ENCODE results near the gene RAB20. TPM values are rescaled to one million over a fixed set of nuclear protein-coding genes. Genes with fewer than 3 reads are reported as not detected.

RAB20 gene
- total RNA-seq, 1 experiment from 2014 or later = 10.6 TPM

- H3K4me3 ChIP-seq (replicated peaks in 1 of 2; ENCODE audit: low read depth in 1 of 2, low read length in 2 of 2) = no peak overlapping the region
- H3K27ac ChIP-seq (ENCODE audit: low read depth, low read length) = no peak overlapping the region
- no peak for TF ChIP-seq MAX (IDR thresholded peaks at IDR 0.05)
- no peak for TF ChIP-seq REST (IDR thresholded peaks at IDR 0.05; ENCODE audit: low read depth)
- TF ChIP-seq YY1 (IDR thresholded peaks at IDR 0.05; ENCODE audit: extremely low read depth, insufficient replicate concordance, low read depth, low read length) = no peak
- TF ChIP-seq POLR2AphosphoS5 (IDR thresholded peaks at IDR 0.05; ENCODE audit: low read depth, low read length) = no peak
- no peak for TF ChIP-seq ZNF274 (IDR thresholded peaks at IDR 0.05; ENCODE audit: low read depth, low read length)
- TF ChIP-seq CBX3 (IDR thresholded peaks at IDR 0.05; ENCODE audit: low read depth) = no peak
- TF ChIP-seq SIN3A (IDR thresholded peaks at IDR 0.05; ENCODE audit: low read depth) = no peak
- TF ChIP-seq ATF3 (IDR thresholded peaks at IDR 0.05) = no peak
- no peak for TF ChIP-seq TCF7L2 (IDR thresholded peaks at IDR 0.05; ENCODE audit: borderline replicate concordance, extremely low read depth, insufficient read depth, insufficient read length)
- TF ChIP-seq RAD21 (IDR thresholded peaks at IDR 0.05; ENCODE audit: low read depth) = no peak
- no peak for TF ChIP-seq ZFX (IDR thresholded peaks at IDR 0.05)
- TF ChIP-seq CTCF (IDR thresholded peaks at IDR 0.05 in 2 of 3, conservative IDR thresholded peaks at IDR 0.05 in 1 of 3; ENCODE audit: borderline replicate concordance in 1 of 3, insufficient read depth in 1 of 3, low read depth in 2 of 3, low read length in 2 of 3) = no peak
- no peak for TF ChIP-seq CEBPB (IDR thresholded peaks at IDR 0.05; ENCODE audit: low read depth)
- no peak for TF ChIP-seq EZH2 (IDR thresholded peaks at IDR 0.05)
- TF ChIP-seq EZH2phosphoT487 (IDR thresholded peaks at IDR 0.05; ENCODE audit: borderline replicate concordance) = no peak
- TF ChIP-seq POLR2A (IDR thresholded peaks at IDR 0.05; ENCODE audit: borderline replicate concordance, extremely low read depth, insufficient read depth, insufficient read length) = no peak
- TF ChIP-seq SP1 (IDR thresholded peaks at IDR 0.05; ENCODE audit: low read depth) = no peak
- no peak for TF ChIP-seq JUND (IDR thresholded peaks at IDR 0.05)
- TF ChIP-seq SRF (IDR thresholded peaks at IDR 0.05; ENCODE audit: low read depth) = no peak
- no peak for TF ChIP-seq FOSL1 (IDR thresholded peaks at IDR 0.05; ENCODE audit: low read depth)
- DNase-seq (ENCODE audit: low read depth, low spot score) (no peak), ATAC-seq (no peak)
- no peaks in the 10 kb centered on the region for H3K27me3 ChIP-seq (ENCODE audit: insufficient read depth, low read length)
- H3K79me2 ChIP-seq (ENCODE audit: insufficient read depth, low read length) = no peaks in the 10 kb centered on the region; the same call in 1 of the 2 replicates
- BruUV-seq (replicated peaks) = no TSS peak
- no peak overlapping the region for H3K9ac ChIP-seq (ENCODE audit: low read length)
- peaks cover 24 to 33% of the 10 kb centered on the region in 2 experiments for H3K4me1 ChIP-seq (ENCODE audit: control insufficient read depth in 1 of 2, insufficient read depth in 2 of 2, low read length in 2 of 2)
- no peaks in the 10 kb centered on the region for H3K9me2 ChIP-seq (ENCODE audit: insufficient read depth)
- intact Hi-C loops (cut with micrococcal nuclease) = no loop called here
- ChIA-PET CTCF (no interaction called here), RAD21 (ENCODE audit: low non-redundant PET in 1 of 2, low total read pairs in 2 of 2, uncharacterized antibody in 2 of 2, unreplicated experiment in 2 of 2) (no interaction called here), POLR2A (no interaction called here)
- no peaks in the 10 kb centered on the region for H4K20me1 ChIP-seq (ENCODE audit: insufficient read depth)
- H3K4me2 ChIP-seq (ENCODE audit: low read length) = no peak overlapping the region
- no peaks in the 10 kb centered on the region for H3K36me3 ChIP-seq (ENCODE audit: control insufficient read depth in 1 of 2, insufficient read depth in 2 of 2, low read length in 2 of 2)
- H3K9me3 ChIP-seq (ENCODE audit: control insufficient read depth in 1 of 2, insufficient read depth in 1 of 2, low read depth in 1 of 2, low read length in 2 of 2) = no peaks in the 10 kb centered on the region
- H2AFZ ChIP-seq (ENCODE audit: low read depth, low read length, poor library complexity, severe bottlenecking) = no peak overlapping the region
Measured at GRCh38 chr13:110531671-110532083, 29.8 kb downstream of the RAB20 start.

Measured in HCT116 (cell line).